Smooth muscle cell (in vitro differentiated cells): ENCODE data around the gene TACR2. TPM values are rescaled to one million over a fixed set of nuclear protein-coding genes. Genes with fewer than 3 reads are reported as not detected.

ENCODE experiments used
- DNase-seq: peaks from one replicate; lab custom pipeline; 2025; ENCODE audit not compliant: unreplicated experiment; lab: John Stamatoyannopoulos, UW
- H2AFZ ChIP-seq: fragments of 200-600 bp; sonication (generic); 2 replicates; pipeline ENCODE4 v1.6.0; 2016; ENCODE audit warnings: antibody characterized with exemption, low read depth, mild to moderate bottlenecking
- H3F3A ChIP-seq: fragments of 200-600 bp; sonication (generic); 2 replicates; pipeline ENCODE4 v1.6.0; 2017; ENCODE audit warnings: antibody characterized with exemption, low read depth
- H3K27ac ChIP-seq: fragments of 200-600 bp; sonication (generic); 2 replicates; pipeline ENCODE4 v1.5.1; 2016; ENCODE audit warnings: low read depth, mild to moderate bottlenecking
- H3K27me3 ChIP-seq: fragments of 200-600 bp; sonication (generic); 2 replicates; pipeline ENCODE4 v1.6.1; 2016; ENCODE audit warnings: low read depth, mild to moderate bottlenecking
- H3K36me3 ChIP-seq: fragments of 200-600 bp; sonication (generic); 2 replicates; pipeline ENCODE4 v1.5.1; 2016; ENCODE audit warnings: low read depth
- H3K4me1 ChIP-seq: fragments of 200-600 bp; sonication (generic); 2 replicates; pipeline ENCODE4 v1.5.1; 2016; ENCODE audit warnings: low read depth
- H3K4me2 ChIP-seq: fragments of 200-600 bp; sonication (generic); 2 replicates; pipeline ENCODE4 v1.6.0; 2016; ENCODE audit warnings: mild to moderate bottlenecking
- H3K4me3 ChIP-seq: fragments of 200-600 bp; sonication (generic); 2 replicates; pipeline ENCODE4 v1.5.1; 2016; ENCODE audit warnings: mild to moderate bottlenecking
- H3K79me2 ChIP-seq: fragments of 200-600 bp; sonication (generic); 2 replicates; pipeline ENCODE4 v1.6.0; 2016; ENCODE audit warnings: low read depth, mild to moderate bottlenecking
- H3K9ac ChIP-seq: fragments of 200-600 bp; sonication (generic); 2 replicates; pipeline ENCODE4 v1.6.0; 2016; ENCODE audit warnings: low read depth
- H3K9me3 ChIP-seq: fragments of 200-600 bp; sonication (generic); replicated peaks from 2 replicates; pipeline ENCODE4 v1.5.1; 2016; ENCODE audit warnings: low read depth
- H4K20me1 ChIP-seq: fragments of 200-600 bp; sonication (generic); 2 replicates; pipeline ENCODE4 v1.6.0; 2016; ENCODE audit warnings: low read depth
- WGBS: methylation state at CpG from one replicate; pipeline ENCODE4 v1.1.7; 2016; ENCODE audit warnings: low lambda C conversion rate; 5-methylcytosine and 5-hydroxymethylcytosine counted together
- polyA plus RNA-seq: library from polyadenylated mRNA; unstranded; fragments of >200 nt; fragmentation: Nextera tagmentation; extraction: Ambion mirVana; gene quantifications from 2 replicates; pipeline ENCODE4 v1.2.1, GENCODE V29; 2016
- total RNA-seq: library from RNA; depleted of rRNA; stranded (reverse); fragments of >200 nt; gene quantifications from 2 replicates; pipeline ENCODE4 v1.2.3, GENCODE V29; 2014
- TF ChIP-seq, protein P1 (sequence below): fragments of 200-600 bp; sonication (generic); IDR thresholded peaks from 2 replicates; pipeline ENCODE4 v1.5.1; 2017; ENCODE audit warnings: borderline replicate concordance, mild to moderate bottlenecking, antibody characterized with exemption; ENCODE audit not compliant: insufficient read depth, poor library complexity, severe bottlenecking

Gene TACR2
- total and polyA plus RNA-seq, 2 experiments from 2014 or later: 0.13 TPM; not detected in 1

DNA sequence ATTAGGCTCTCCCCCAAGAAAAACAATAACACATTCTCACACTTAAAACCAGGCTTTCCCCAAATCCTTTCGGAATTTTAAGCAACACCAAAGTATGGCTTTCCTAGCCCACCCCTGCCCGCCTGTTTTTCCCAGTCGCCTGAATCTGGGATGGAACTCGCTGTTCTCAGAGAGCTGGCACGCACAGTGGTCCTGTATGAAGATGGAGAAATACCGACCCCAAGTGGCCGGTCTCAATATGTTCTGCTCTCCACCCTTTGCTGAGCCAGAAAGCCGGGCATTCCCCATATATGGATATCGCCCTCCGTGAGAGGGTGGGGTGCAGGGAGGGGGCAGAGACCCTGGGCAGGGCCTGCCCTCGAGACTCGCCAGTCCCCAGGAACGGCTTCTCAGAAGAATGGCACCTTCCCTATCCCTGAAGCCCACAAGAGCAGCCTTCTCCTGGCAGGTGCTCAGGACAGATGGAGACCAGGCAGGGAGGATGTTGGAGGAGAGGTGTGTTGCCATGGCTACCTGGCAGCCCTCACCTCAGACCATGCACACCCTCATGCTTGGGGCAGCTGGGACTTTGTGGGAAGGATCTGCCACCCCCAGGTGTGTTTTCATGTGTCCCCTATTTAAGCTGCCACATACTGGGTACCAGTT is 3.4 kb downstream of the TACR2 start:
- Histone ChIP-seq H3K9ac (no peak overlapping the region), H2AFZ (no peak overlapping the region), H3K79me2 (no peaks in the 10 kb centered on the region), H4K20me1 (no peaks in the 10 kb centered on the region), H3K27ac (no peak overlapping the region), H3K9me3 (no peaks in the 10 kb centered on the region), H3F3A (peaks cover 26% of the 10 kb centered on the region), H3K4me2 (no peak overlapping the region), H3K27me3 (no peaks in the 10 kb centered on the region), H3K4me3 (no peak overlapping the region), H3K4me1 (no peaks in the 10 kb centered on the region), H3K36me3 (no peaks in the 10 kb centered on the region)
- TF ChIP-seq, protein P1, sequence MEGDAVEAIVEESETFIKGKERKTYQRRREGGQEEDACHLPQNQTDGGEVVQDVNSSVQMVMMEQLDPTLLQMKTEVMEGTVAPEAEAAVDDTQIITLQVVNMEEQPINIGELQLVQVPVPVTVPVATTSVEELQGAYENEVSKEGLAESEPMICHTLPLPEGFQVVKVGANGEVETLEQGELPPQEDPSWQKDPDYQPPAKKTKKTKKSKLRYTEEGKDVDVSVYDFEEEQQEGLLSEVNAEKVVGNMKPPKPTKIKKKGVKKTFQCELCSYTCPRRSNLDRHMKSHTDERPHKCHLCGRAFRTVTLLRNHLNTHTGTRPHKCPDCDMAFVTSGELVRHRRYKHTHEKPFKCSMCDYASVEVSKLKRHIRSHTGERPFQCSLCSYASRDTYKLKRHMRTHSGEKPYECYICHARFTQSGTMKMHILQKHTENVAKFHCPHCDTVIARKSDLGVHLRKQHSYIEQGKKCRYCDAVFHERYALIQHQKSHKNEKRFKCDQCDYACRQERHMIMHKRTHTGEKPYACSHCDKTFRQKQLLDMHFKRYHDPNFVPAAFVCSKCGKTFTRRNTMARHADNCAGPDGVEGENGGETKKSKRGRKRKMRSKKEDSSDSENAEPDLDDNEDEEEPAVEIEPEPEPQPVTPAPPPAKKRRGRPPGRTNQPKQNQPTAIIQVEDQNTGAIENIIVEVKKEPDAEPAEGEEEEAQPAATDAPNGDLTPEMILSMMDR: peak; percentile 49
- WGBS: 7% methylated on average over 13 of the region's 13 CpGs
- DNase-seq: peak; percentile 16

DNA sequence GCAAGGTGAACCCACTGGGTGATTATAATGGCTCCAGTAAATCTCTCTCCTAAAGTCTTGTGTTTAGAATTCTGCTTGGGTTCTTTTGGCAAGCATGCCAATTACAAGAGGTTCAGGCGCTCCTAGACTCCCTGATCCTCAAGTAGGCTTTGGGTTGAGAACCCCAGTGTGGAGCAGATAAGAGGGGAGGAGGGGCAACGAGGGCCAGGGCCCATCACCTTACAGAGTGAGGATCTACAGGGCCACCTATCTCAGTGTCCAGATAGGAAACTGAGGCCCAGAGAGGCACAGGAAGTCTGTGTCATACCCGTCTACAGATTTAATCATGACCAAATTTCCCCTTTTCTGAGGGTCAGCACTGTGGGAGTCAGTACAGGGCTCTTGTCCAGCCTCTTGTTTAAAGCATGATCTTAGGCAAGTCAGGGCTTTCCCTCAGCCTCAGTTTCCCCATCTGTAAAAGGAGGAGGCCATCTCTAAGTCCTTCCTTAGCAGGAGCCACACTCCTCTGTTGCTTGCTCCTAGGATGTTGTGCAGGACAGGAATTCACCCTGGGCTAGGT is 4.4 kb downstream of the TACR2 start:
- Histone ChIP-seq H4K20me1 (no peaks in the 10 kb centered on the region), H3K27me3 (no peaks in the 10 kb centered on the region), H3K79me2 (no peaks in the 10 kb centered on the region), H3K36me3 (no peaks in the 10 kb centered on the region), H3K27ac (no peak overlapping the region), H3K4me2 (no peak overlapping the region), H3K4me1 (no peaks in the 10 kb centered on the region), H3K4me3 (no peak overlapping the region), H3K9ac (no peak overlapping the region), H3F3A (peaks cover 26% of the 10 kb centered on the region), H3K9me3 (no peaks in the 10 kb centered on the region), H2AFZ (no peak overlapping the region)
- DNase-seq: no peak
- WGBS: 92% methylated on average over 3 of the region's 3 CpGs
- TF ChIP-seq, protein P1: no peak

DNA sequence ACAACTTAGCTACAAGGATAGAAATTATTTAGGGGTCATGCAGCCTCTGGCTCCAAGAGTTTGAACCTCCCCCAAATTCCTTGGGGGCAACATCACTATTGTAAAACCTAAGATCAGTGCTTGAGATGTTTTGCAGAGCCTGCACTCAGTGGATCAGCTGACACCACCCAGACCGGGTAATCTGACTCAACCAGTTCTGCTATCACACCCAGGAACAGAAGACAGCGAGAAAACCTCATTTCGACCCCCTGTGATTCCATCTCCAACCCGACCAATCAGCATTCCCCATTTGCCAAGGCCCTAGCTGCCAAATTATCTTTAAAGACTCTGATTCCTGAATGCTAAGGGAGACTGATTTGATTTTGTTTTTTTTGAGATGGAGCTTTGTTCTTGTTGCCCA is 5.2 kb downstream of the TACR2 start:
- no peak for DNase-seq
- WGBS: 7% methylated on average over 4 of the region's 4 CpGs

More for the DNA sequence above, 5.2 kb downstream of the TACR2 start:
- peaks cover 26% of the 10 kb centered on the region for H3F3A ChIP-seq
- H3K4me2 ChIP-seq: peak overlapping the region; percentile 60
- H3K27me3 ChIP-seq: no peaks in the 10 kb centered on the region
- H3K9me3 ChIP-seq: no peaks in the 10 kb centered on the region
- H3K79me2 ChIP-seq: no peaks in the 10 kb centered on the region
- H2AFZ ChIP-seq: no peak overlapping the region
- TF ChIP-seq, protein P1: no peak
- no peaks in the 10 kb centered on the region for H3K4me1 ChIP-seq
- no peak overlapping the region for H3K4me3 ChIP-seq
- no peaks in the 10 kb centered on the region for H4K20me1 ChIP-seq
- peak overlapping the region; percentile 73 for H3K27ac ChIP-seq
- no peak overlapping the region for H3K9ac ChIP-seq
- no peaks in the 10 kb centered on the region for H3K36me3 ChIP-seq
